ENCODE data around the gene EIPR1. TPM values are rescaled to one million over a fixed set of nuclear protein-coding genes. Genes with fewer than 3 reads are reported as not detected.

EIPR1 gene
- total RNA-seq, 4 donors from 2014 or later: 13.1 to 41.0 (median 27.4) TPM

DNA sequence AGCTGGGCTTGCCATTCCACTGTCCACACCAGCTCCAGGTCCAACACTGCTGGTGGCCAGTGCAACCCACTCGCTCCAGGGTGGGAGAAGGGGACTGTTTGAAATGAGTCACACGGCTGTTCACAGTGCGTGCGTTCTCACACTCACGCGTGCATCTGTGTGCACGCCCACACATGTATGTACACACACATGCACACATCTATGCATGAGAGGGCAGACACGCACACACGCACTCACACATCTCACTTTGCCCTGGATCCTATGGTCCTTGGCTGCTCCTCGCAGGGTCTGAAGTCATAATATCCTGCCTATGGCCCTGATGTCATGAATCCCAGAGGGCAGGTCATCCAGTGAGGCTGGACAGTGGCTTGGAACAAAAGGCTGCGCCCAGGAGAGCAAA, 182.8 kb downstream of the EIPR1 start:
- 98% methylated on average over 11 of the region's 11 CpGs; no CpG with 5 or more reads in 1 of the 2 donors for WGBS, 2 donors (ENCODE audit: low coverage in 1 of 2)

DNA sequence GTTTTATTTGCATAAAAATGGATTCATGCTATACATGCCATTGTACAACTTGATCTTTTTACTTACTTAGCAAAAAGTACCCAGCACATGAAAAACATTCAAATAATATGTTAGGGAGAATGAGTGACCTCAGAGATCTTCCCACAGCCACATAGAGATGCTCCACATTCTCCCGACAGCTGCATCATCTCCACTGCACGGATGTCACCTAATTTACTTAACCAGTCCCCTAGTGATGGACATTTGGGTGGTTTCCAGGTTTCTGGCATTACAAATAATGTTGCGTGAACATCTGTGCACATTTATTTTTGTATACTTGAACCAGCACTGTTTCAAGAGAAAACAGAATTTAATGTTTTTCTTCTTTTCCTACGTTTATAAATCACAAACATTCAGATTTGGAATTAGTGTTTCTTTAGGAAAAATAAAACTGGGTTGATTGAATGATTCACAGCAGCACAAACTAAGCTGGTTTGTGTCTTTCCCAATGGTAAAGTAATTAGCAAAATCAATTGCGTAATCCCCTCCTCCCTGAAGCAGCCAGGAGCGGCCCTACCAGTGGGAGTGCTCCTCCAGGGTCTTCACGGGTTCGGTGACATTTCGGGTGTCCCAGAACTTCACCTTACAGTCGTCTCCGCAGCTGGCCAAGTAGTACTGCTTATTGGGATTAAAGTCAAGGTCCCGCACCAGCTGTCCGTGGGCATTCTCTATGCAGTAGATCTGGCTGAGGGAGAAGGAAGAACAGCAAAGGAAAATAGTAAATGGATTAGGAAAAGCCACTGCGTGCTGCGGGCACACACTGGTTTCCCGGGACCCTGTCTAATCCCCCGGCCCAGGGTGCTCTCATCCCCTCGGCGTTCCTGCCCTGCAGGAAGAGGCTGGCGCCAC, 183.9 kb downstream of the EIPR1 start:
- no peaks in the 10 kb centered on the region for H3K36me3 ChIP-seq
- no peak overlapping the region for H3K4me3 ChIP-seq
- no peak overlapping the region for H3K27ac ChIP-seq
- intact Hi-C loops (cut with DNase I; ENCODE audit: low total_unique reads) (no loop called here), in situ Hi-C loops (cut with MboI; ENCODE audit: low pct_ligation_motif_present in 1 of 4, low pct_unique_long_range_greater_than_20kb in 1 of 4, low sequenced_read_pairs in 3 of 4) (no loop called here)
- DNase-seq: no peak
- no peaks in the 10 kb centered on the region for H3K9me3 ChIP-seq
- WGBS, 2 donors (ENCODE audit: low coverage in 1 of 2): 74 to 86% methylated on average over 5 to 20 of the region's 20 CpGs
- no peaks in the 10 kb centered on the region for H3K4me1 ChIP-seq
- TF ChIP-seq, protein P1, sequence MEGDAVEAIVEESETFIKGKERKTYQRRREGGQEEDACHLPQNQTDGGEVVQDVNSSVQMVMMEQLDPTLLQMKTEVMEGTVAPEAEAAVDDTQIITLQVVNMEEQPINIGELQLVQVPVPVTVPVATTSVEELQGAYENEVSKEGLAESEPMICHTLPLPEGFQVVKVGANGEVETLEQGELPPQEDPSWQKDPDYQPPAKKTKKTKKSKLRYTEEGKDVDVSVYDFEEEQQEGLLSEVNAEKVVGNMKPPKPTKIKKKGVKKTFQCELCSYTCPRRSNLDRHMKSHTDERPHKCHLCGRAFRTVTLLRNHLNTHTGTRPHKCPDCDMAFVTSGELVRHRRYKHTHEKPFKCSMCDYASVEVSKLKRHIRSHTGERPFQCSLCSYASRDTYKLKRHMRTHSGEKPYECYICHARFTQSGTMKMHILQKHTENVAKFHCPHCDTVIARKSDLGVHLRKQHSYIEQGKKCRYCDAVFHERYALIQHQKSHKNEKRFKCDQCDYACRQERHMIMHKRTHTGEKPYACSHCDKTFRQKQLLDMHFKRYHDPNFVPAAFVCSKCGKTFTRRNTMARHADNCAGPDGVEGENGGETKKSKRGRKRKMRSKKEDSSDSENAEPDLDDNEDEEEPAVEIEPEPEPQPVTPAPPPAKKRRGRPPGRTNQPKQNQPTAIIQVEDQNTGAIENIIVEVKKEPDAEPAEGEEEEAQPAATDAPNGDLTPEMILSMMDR (IDR thresholded peaks at IDR 0.05): no peak
- TF ChIP-seq POLR2A (IDR thresholded peaks at IDR 0.05) (no peak), EP300 (IDR thresholded peaks at IDR 0.05; ENCODE audit: low read depth) (no peak), POLR2AphosphoS5 (IDR thresholded peaks at IDR 0.05) (no peak)
- H3K27me3 ChIP-seq: no peaks in the 10 kb centered on the region

More for the DNA sequence above, 182.8 kb downstream of the EIPR1 start:
- intact Hi-C loops (cut with DNase I; ENCODE audit: low total_unique reads): no loop called here
- no peak overlapping the region for H3K27ac ChIP-seq
- no peak overlapping the region for H3K4me3 ChIP-seq
- DNase-seq: no peak
- no peaks in the 10 kb centered on the region for H3K36me3 ChIP-seq
- no peaks in the 10 kb centered on the region for H3K4me1 ChIP-seq
- H3K9me3 ChIP-seq: no peaks in the 10 kb centered on the region
- in situ Hi-C loops (cut with MboI; ENCODE audit: low pct_ligation_motif_present in 1 of 4, low pct_unique_long_range_greater_than_20kb in 1 of 4, low sequenced_read_pairs in 3 of 4): no loop called here
- no peak for TF ChIP-seq EP300 (IDR thresholded peaks at IDR 0.05; ENCODE audit: low read depth)
- H3K27me3 ChIP-seq: no peaks in the 10 kb centered on the region

DNA sequence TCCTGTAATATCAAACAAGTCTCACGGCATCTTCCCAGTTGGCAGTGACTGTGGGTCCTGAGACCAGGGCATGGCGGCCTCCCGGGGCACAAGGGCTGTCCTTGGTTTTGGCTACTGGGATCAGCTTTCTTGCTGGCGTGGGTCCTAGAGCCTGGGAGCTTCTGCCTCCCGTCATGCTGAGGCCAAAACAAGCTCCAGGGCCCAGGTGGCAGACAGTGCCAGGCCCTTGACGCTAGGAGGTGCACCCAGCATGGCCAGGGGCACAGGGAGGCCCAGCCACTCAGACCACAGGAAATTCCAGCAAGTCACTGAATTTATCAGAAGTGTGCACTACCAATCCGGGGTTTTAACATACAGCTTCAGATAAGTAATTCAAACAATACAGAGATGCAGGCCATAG, 184.7 kb downstream of the EIPR1 start:
- Histone ChIP-seq H3K4me3 (no peak overlapping the region), H3K36me3 (no peaks in the 10 kb centered on the region), H3K9me3 (no peaks in the 10 kb centered on the region), H3K27ac (no peak overlapping the region), H3K4me1 (no peaks in the 10 kb centered on the region), H3K27me3 (no peaks in the 10 kb centered on the region)
- no peak for DNase-seq
- in situ Hi-C loops (cut with MboI; ENCODE audit: low pct_ligation_motif_present in 1 of 4, low pct_unique_long_range_greater_than_20kb in 1 of 4, low sequenced_read_pairs in 3 of 4) (no loop called here), intact Hi-C loops (cut with DNase I; ENCODE audit: low total_unique reads) (no loop called here)
- TF ChIP-seq POLR2AphosphoS5 (IDR thresholded peaks at IDR 0.05) (no peak), POLR2A (IDR thresholded peaks at IDR 0.05) (no peak), EP300 (IDR thresholded peaks at IDR 0.05; ENCODE audit: low read depth) (no peak)
- TF ChIP-seq, protein P1 (IDR thresholded peaks at IDR 0.05): no peak
- WGBS, 2 donors (ENCODE audit: low coverage in 1 of 2): 89 to 96% methylated on average over 3 to 7 of the region's 7 CpGs

DNA sequence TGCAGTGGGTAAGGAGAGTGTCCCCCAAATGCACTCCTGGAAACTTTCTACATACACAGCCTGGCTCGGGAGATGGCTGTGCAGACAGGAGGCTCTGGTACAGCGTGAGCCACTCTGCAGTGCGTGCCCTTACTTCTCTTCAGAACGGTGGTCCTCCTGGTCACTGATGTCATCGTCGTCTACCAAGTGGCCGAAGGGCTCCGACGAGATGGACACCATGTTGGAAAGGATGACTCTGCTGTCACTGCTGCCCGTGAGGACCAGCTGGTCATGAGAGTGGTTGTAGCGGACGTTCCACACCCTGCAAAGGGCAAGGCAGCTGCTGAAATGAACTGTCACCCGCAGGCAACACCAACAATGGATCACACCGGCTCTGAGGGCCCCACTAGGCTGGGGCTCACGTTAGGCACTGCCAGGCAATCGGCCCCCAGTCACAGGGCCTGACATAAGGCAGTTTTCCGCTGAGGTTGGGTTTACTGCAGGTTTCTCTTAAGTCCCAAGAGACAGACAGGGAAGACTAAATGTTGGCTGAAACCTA, 185.3 kb downstream of the EIPR1 start:
- no peak overlapping the region for H3K27ac ChIP-seq
- intact Hi-C loops (cut with DNase I; ENCODE audit: low total_unique reads) (no loop called here), in situ Hi-C loops (cut with MboI; ENCODE audit: low pct_ligation_motif_present in 1 of 4, low pct_unique_long_range_greater_than_20kb in 1 of 4, low sequenced_read_pairs in 3 of 4) (no loop called here)
- WGBS, 2 donors (ENCODE audit: low coverage in 1 of 2): 96 to 100% methylated on average over 4 to 17 of the region's 17 CpGs
- H3K4me3 ChIP-seq: no peak overlapping the region
- H3K9me3 ChIP-seq: no peaks in the 10 kb centered on the region
- H3K36me3 ChIP-seq: no peaks in the 10 kb centered on the region
- DNase-seq: no peak
- no peaks in the 10 kb centered on the region for H3K27me3 ChIP-seq
- no peak for TF ChIP-seq EP300 (IDR thresholded peaks at IDR 0.05; ENCODE audit: low read depth)
- no peak for TF ChIP-seq POLR2AphosphoS5 (IDR thresholded peaks at IDR 0.05)
- TF ChIP-seq, protein P1 (IDR thresholded peaks at IDR 0.05): no peak
- no peak for TF ChIP-seq POLR2A (IDR thresholded peaks at IDR 0.05)
- no peaks in the 10 kb centered on the region for H3K4me1 ChIP-seq
